K562 (cell line): ENCODE data around the gene BAG1. TPM values are rescaled to one million over a fixed set of nuclear protein-coding genes. Genes with fewer than 3 reads are reported as not detected.

ENCODE experiments used
- CEBPZ ChIP-seq: fragments of 150-350 bp; IDR thresholded peaks from 2 replicates; pipeline ENCODE4 v1.6.1; 2014; ENCODE audit warnings: low read depth, mild to moderate bottlenecking, low read length, borderline replicate concordance
- CGGBP1 ChIP-seq: fragments of 250-450 bp; sonication (Bioruptor Pico); IDR thresholded peaks from 2 replicates; pipeline ENCODE4 v1.9.0; 2021; ENCODE audit warnings: mild to moderate bottlenecking
- E2F8 ChIP-seq: fragments of 450-650 bp; IDR thresholded peaks from 2 replicates; pipeline ENCODE4 v1.7.1; 2018; ENCODE audit warnings: mild to moderate bottlenecking, low read depth; ENCODE audit not compliant: partially characterized antibody
- KLF16 ChIP-seq: IDR thresholded peaks from 2 replicates; pipeline ENCODE4 v1.6.1; 2016; ENCODE audit warnings: antibody characterized with exemption
- MED1 ChIP-seq: sonication (generic); formaldehyde crosslinking; IDR thresholded peaks from 2 replicates; pipeline ENCODE4 v1.8.1; 2023; ENCODE audit warnings: missing genetic modification reagents, borderline replicate concordance
- NFATC3 ChIP-seq: fragments of 450-650 bp; IDR thresholded peaks from 2 replicates; pipeline ENCODE4 v1.6.1; 2017; ENCODE audit warnings: mild to moderate bottlenecking
- NR3C1 ChIP-seq: sonication (generic); formaldehyde crosslinking; IDR thresholded peaks from 2 replicates; pipeline ENCODE4 v1.8.1; 2022; ENCODE audit warnings: missing genetic modification reagents
- PYGO2 ChIP-seq: fragments of 450-650 bp; IDR thresholded peaks from 2 replicates; pipeline ENCODE4 v1.6.1; 2016; ENCODE audit warnings: mild to moderate bottlenecking, missing genetic modification characterization, moderate library complexity, missing compliant biosample characterization
- SMC3 ChIP-seq: conservative IDR thresholded peaks from 2 replicates; pipeline ENCODE4 v1.6.1; 2011; ENCODE audit warnings: low read depth, low read length, improper control_type of control experiment; ENCODE audit not compliant: insufficient read depth
- ZNF165 ChIP-seq: fragments of 250-450 bp; sonication (Bioruptor Pico); IDR thresholded peaks from 2 replicates; pipeline ENCODE4 v1.4.0; 2020; ENCODE audit warnings: borderline replicate concordance
- ZNF407 ChIP-seq: fragments of 450-650 bp; IDR thresholded peaks from 2 replicates; pipeline ENCODE4 v1.6.1; 2016; ENCODE audit warnings: low read depth
- ZNF696 ChIP-seq: fragments of 250-450 bp; sonication (Bioruptor Pico); conservative IDR thresholded peaks from 2 replicates; pipeline ENCODE4 v1.4.0; 2020; ENCODE audit warnings: mild to moderate bottlenecking, moderate library complexity
- ZNF77 ChIP-seq: fragments of 250-450 bp; sonication (Bioruptor Pico); IDR thresholded peaks from 2 replicates; pipeline ENCODE4 v1.5.0; 2020
- ZNF778 ChIP-seq: fragments of 450-650 bp; formaldehyde crosslinking; IDR thresholded peaks from 2 replicates; pipeline ENCODE4 v1.4.0; 2020; ENCODE audit warnings: mild to moderate bottlenecking, moderate library complexity
- polyA plus RNA-seq, 8 experiments: library from polyadenylated mRNA; depleted of rRNA in 4 of 8; stranded (reverse) in 5 of 8; unstranded in 3 of 8; fragments of >200 nt; fragmentation: Nextera tagmentation in 2 of 8; fragmentation: Illumina TruSeq in 1 of 8; extraction: Ambion mirVana in 2 of 8; extraction: Trizol in 1 of 8; gene quantifications; 2 replicates each; pipeline versions ENCODE4 v1.2.1 to v1.2.3, GENCODE V29; 2011 to 2014; ENCODE audit warnings: inconsistent platforms in 1 of 8, missing spikeins in 1 of 8
- total RNA-seq, 7 experiments: library from RNA; depleted of rRNA in 6 of 7; stranded (reverse); fragments of >200 nt in 6 of 7; fragmentation: Illumina TruSeq in 2 of 7; extraction: Trizol in 2 of 7; gene quantifications; 2 replicates each; pipeline versions ENCODE4 v1.2.1 to v1.2.3, GENCODE V29; 2011 to 2021; ENCODE audit warnings: low replicate concordance in 1 of 7

BAG1 gene
- total and polyA plus RNA-seq, 9 of the 15 experiments (the other 6 are each of a cell fraction or from before 2014, with no cell fraction given): 9.7 to 106 (median 56.9) TPM

- TF ChIP-seq CEBPZ: no peak
- TF ChIP-seq ZNF407: no peak
- no peak for TF ChIP-seq ZNF77 (CRISPR knock-in tag)
- TF ChIP-seq PYGO2: no peak
- no peak for TF ChIP-seq KLF16
- no peak for TF ChIP-seq NR3C1 (CRISPR knock-in tag)
- no peak for TF ChIP-seq MED1 (CRISPR knock-in tag)
- TF ChIP-seq ZNF778 (CRISPR knock-in tag): no peak
- peak; percentile 68 for TF ChIP-seq E2F8
- no peak for TF ChIP-seq SMC3
- TF ChIP-seq CGGBP1: no peak
- no peak for TF ChIP-seq ZNF165 (CRISPR knock-in tag)
- TF ChIP-seq ZNF696: no peak
- TF ChIP-seq NFATC3: no peak
These were observed at the start of gene BAG1, which contains the start of gene CHMP5 (continued) for GRCh38 chr9:33264473-33265177.
